Measurements from ENCODE around the gene COQ10A. TPM values are rescaled to one million over a fixed set of nuclear protein-coding genes. Genes with fewer than 3 reads are reported as not detected.

The COQ10A gene
- total RNA-seq, 1 experiment from 2014 or later: 26.1 TPM

- Histone ChIP-seq H4K91ac (ENCODE audit: insufficient read length, low read depth, low read length) (no peak overlapping the region), H4K20me1 (ENCODE audit: control insufficient read depth, insufficient read depth, insufficient read length) (no peaks in the 10 kb centered on the region), H3K9me3 (ENCODE audit: control insufficient read depth, low read depth, low read length) (no peaks in the 10 kb centered on the region), H3K4me1 (ENCODE audit: insufficient read depth, low read length) (no peaks in the 10 kb centered on the region), H2AK5ac (ENCODE audit: insufficient read length, low read length) (no peak overlapping the region), H2BK20ac (ENCODE audit: low read depth, low read length, poor library complexity, severe bottlenecking) (no peak overlapping the region), H3K9ac (ENCODE audit: extremely low read depth, insufficient read length, low read length) (no peak overlapping the region), H3K27me3 (ENCODE audit: insufficient read depth, low read length) (no peaks in the 10 kb centered on the region), H2BK12ac (ENCODE audit: insufficient read length, low read depth, low read length) (no peak overlapping the region), H2BK120ac (ENCODE audit: low read depth, low read length, poor library complexity, severe bottlenecking) (no peak overlapping the region), H3K18ac (ENCODE audit: insufficient read length, low read depth, low read length) (no peak overlapping the region), H3K14ac (ENCODE audit: insufficient read depth, low read length) (no peak overlapping the region), H4K8ac (replicated peaks; ENCODE audit: insufficient read length, low read depth, low read length) (no peak overlapping the region), H3K56ac (ENCODE audit: insufficient read length, low read depth, low read length) (no peak overlapping the region), H3K79me2 (ENCODE audit: insufficient read depth, low read length) (peaks cover 11% of the 10 kb centered on the region; the same call in 1 of the 2 replicates), H2BK15ac (ENCODE audit: low read depth, low read length) (no peak overlapping the region), H3K79me1 (ENCODE audit: insufficient read depth, low read depth, low read length, poor library complexity, severe bottlenecking) (peaks cover 11% of the 10 kb centered on the region), H3K23ac (ENCODE audit: insufficient read length, low read depth, low read length) (no peak overlapping the region), H3K4ac (ENCODE audit: low read depth, low read length) (no peak overlapping the region), H3T11ph (ENCODE audit: low read length) (no peak overlapping the region), H2AFZ (ENCODE audit: low read length) (no peak overlapping the region), H3K23me2 (ENCODE audit: insufficient read length, low read depth, low read length, poor library complexity, severe bottlenecking) (no peaks in the 10 kb centered on the region), H3K27ac (ENCODE audit: insufficient read length, low read depth, low read length) (no peak overlapping the region), H2BK5ac (ENCODE audit: insufficient read length, low read length) (no peak overlapping the region), H4K5ac (ENCODE audit: insufficient read length, low read depth, low read length) (no peak overlapping the region), H3K4me2 (ENCODE audit: insufficient read depth, insufficient read length, low read length) (no peak overlapping the region)
- peak overlapping the region in 1 of 3 experiments; percentile 16; a peak in 2 of 7 replicates for H3K27ac Mint-ChIP-seq
- WGBS (ENCODE audit: extremely low coverage, insufficient read length, low lambda C conversion rate): no CpG with 5 or more reads among the region's 5 CpGs
- H3K4me3 Mint-ChIP-seq: no peak overlapping the region
- DNase-seq: no peak
- H3K9me3 Mint-ChIP-seq: no peaks in the 10 kb centered on the region
- TF ChIP-seq CTCF (conservative IDR thresholded peaks at IDR 0.05): no peak
- peaks cover 14 to 58% (median 24%) of the 10 kb centered on the region in 3 experiments for H3K36me3 Mint-ChIP-seq (ENCODE audit: insufficient read depth in 1 of 3, low read depth in 3 of 3)
- peaks cover 3 to 4% of the 10 kb centered on the region in 2 experiments; a peak in 3 of 4 replicates for H3K4me1 Mint-ChIP-seq
- H3K27me3 Mint-ChIP-seq (ENCODE audit: low read depth): no peaks in the 10 kb centered on the region
These were observed 27.1 kb downstream of the COQ10A start for GRCh38 chr12:56293795-56294194.
